ENCODE measurements around the gene FABP6. TPM values are rescaled to one million over a fixed set of nuclear protein-coding genes. Genes with fewer than 3 reads are reported as not detected.

The FABP6 gene
- polyA plus RNA-seq, 3 donors: not detected

- 94% methylated on average over 6 of the region's 7 CpGs for WGBS (ENCODE audit: insufficient coverage)
- Histone ChIP-seq H3K4me2 (replicated peaks; ENCODE audit: extremely low read depth, low read length, poor library complexity, severe bottlenecking) (no peak overlapping the region), H3K9me3 (replicated peaks in 1 of 2; ENCODE audit: control insufficient read depth in 1 of 2, insufficient read depth in 1 of 2, low read length in 2 of 2) (no peaks in the 10 kb centered on the region), H3K4me1 (ENCODE audit: control insufficient read depth in 1 of 2, insufficient read depth in 2 of 2, low read length in 2 of 2) (peaks cover 0 to 9% of the 10 kb centered on the region in 2 donors), H4K20me1 (ENCODE audit: insufficient read depth, low read length) (no peaks in the 10 kb centered on the region), H3K79me2 (ENCODE audit: insufficient read depth, low read length) (no peaks in the 10 kb centered on the region), H3K4me3 (replicated peaks in 1 of 3; ENCODE audit: low read depth in 2 of 3, low read length in 3 of 3) (no peak overlapping the region), H2AFZ (ENCODE audit: insufficient read depth, low read depth, low read length, poor library complexity, severe bottlenecking) (no peak overlapping the region), H3K9ac (ENCODE audit: insufficient read depth, low read length, poor library complexity, severe bottlenecking) (no peak overlapping the region), H3K36me3 (replicated peaks in 1 of 2; ENCODE audit: control insufficient read depth in 1 of 2, insufficient read depth in 2 of 2, low read length in 2 of 2) (no peaks in the 10 kb centered on the region), H3K27ac (ENCODE audit: low read depth in 1 of 2, low read length in 2 of 2) (no peak overlapping the region), H3K27me3 (ENCODE audit: control insufficient read depth in 2 of 2, insufficient read depth in 2 of 2, low read length in 2 of 2) (no peaks in the 10 kb centered on the region)
- Mint-ChIP-seq H3K9me3 (no peaks in the 10 kb centered on the region), H3K27me3 (ENCODE audit: low read depth in 3 of 3) (peaks cover 6 to 13% (median 10%) of the 10 kb centered on the region in 3 donors), H3K27ac (no peak overlapping the region), H3K36me3 (no peaks in the 10 kb centered on the region), H3K4me1 (peaks cover 20% of the 10 kb centered on the region), H3K4me3 (no peak overlapping the region)
- TF ChIP-seq CTCF (IDR thresholded peaks at IDR 0.05): no peak
- DNase-seq: no peak
- intact Hi-C loops (cut with micrococcal nuclease): no loop called here
Measured at GRCh38 chr5:160259341-160259740, 30.0 kb downstream of the FABP6 start.

- H3K9me3 ChIP-seq (replicated peaks in 1 of 2; ENCODE audit: control insufficient read depth in 1 of 2, insufficient read depth in 1 of 2, low read length in 2 of 2): no peaks in the 10 kb centered on the region
- no peaks in the 10 kb centered on the region for H3K79me2 ChIP-seq (ENCODE audit: insufficient read depth, low read length)
- no peak overlapping the region for H3K27ac ChIP-seq (ENCODE audit: low read depth in 1 of 2, low read length in 2 of 2)
- H3K27me3 ChIP-seq (ENCODE audit: control insufficient read depth in 2 of 2, insufficient read depth in 2 of 2, low read length in 2 of 2): no peaks in the 10 kb centered on the region
- Mint-ChIP-seq H3K9me3 (no peaks in the 10 kb centered on the region), H3K36me3 (no peaks in the 10 kb centered on the region), H3K4me1 (peaks cover 20% of the 10 kb centered on the region), H3K27ac (peak overlapping the region in 1 of 7 donors; percentile 36), H3K27me3 (ENCODE audit: low read depth in 3 of 3) (peaks cover 6 to 13% (median 10%) of the 10 kb centered on the region in 3 donors), H3K4me3 (no peak overlapping the region)
- 100% methylated on average over 12 of the region's 14 CpGs for WGBS (ENCODE audit: insufficient coverage)
- no peak for DNase-seq
- H3K4me2 ChIP-seq (replicated peaks; ENCODE audit: extremely low read depth, low read length, poor library complexity, severe bottlenecking): no peak overlapping the region
- H2AFZ ChIP-seq (ENCODE audit: insufficient read depth, low read depth, low read length, poor library complexity, severe bottlenecking): no peak overlapping the region
- H3K36me3 ChIP-seq (replicated peaks in 1 of 2; ENCODE audit: control insufficient read depth in 1 of 2, insufficient read depth in 2 of 2, low read length in 2 of 2): no peaks in the 10 kb centered on the region
- H4K20me1 ChIP-seq (ENCODE audit: insufficient read depth, low read length): no peaks in the 10 kb centered on the region
- no peak overlapping the region for H3K4me3 ChIP-seq (replicated peaks in 1 of 3; ENCODE audit: low read depth in 2 of 3, low read length in 3 of 3)
- no peak for TF ChIP-seq CTCF (IDR thresholded peaks at IDR 0.05)
- no peak overlapping the region for H3K9ac ChIP-seq (ENCODE audit: insufficient read depth, low read length, poor library complexity, severe bottlenecking)
- H3K4me1 ChIP-seq (ENCODE audit: control insufficient read depth in 1 of 2, insufficient read depth in 2 of 2, low read length in 2 of 2): peaks cover 0 to 9% of the 10 kb centered on the region in 2 donors
- intact Hi-C loops (cut with micrococcal nuclease): no loop called here
Measured at GRCh38 chr5:160260006-160260775, 30.9 kb downstream of the FABP6 start.
